ENCODE results near the gene ISYNA1. TPM values are rescaled to one million over a fixed set of nuclear protein-coding genes. Genes with fewer than 3 reads are reported as not detected.

Gene ISYNA1
- 68.5 TPM for total RNA-seq (ENCODE audit: unreplicated experiment)
- long read RNA-seq, transcript ISYNA1-201 (11 exons, 2,420 nt): major isoform, 46 of 68 reads
- long read RNA-seq, partial matches to known transcripts: 6 of 68 reads
- long read RNA-seq, other reads (novel, unspliced or antisense): 9 of 68 reads

DNA sequence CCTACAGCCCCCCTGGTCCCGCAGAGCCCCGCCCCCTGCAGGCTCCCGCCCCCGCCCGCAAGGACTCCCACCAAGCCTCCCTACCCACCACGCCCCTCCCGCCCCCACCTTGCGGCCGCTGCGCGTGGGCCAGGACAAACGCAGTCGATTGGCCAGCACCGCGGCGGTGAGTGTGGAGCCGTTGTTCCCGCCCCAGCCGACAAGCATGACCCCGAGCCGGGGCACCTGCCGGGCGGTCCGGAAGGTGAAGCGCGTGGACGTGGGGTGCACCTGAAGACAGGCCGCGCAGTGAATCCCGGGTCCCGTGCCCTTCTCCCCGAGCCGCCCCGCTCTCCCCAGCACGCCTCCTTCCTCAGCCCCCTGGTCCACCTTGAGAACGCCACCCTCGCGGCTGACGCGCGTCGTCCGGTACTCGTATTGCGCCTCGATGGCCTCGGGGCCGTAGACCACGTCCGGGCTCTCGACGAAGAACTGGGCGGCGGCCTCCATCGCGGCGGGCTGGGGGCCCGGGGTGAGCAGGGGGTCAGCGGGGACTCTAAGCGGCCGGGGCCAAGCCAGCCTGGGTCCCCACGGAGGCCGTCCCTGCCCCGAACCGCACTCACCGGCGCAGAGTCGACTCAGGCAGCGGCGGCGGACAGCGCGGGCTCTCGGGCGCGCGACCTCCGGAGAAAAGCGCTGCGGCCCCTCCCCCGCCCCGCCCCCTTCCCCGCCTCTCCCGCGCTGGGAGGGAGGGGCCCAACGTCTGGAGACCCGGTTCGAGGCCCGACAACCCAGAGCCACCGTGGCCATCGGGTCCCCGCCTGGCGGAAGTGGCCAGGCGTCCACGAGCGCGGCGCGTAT, at the start of gene ISYNA1:
ISYNA1 (minus strand) TSS at position 643 of the 840 bp plus-strand sequence; CDS start at position 489, 154 bp downstream.
- H3K4me1 Mint-ChIP-seq (ENCODE audit: unreplicated experiment): peaks cover 15% of the 10 kb centered on the region

DNA sequence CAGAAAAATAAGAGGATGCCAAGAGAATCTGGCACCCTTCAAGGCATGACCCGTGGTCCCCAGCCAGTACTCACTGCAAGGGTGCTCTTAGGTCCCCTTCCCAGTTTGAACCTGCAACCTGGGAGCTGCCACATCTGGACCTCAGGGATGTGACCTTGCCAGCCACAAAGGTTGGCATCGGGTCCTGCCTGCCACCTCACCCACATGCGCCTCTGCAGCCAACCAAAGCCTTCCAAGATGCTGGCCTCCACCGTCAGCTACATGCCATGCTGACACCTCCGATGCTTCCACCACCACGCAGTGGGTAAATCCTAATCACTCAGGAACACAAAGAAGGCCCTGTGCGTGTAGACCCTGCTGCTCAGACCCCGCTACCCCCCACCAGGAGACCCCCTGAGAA, 48.8 kb upstream of the ISYNA1 start:
- H3K27ac Mint-ChIP-seq (ENCODE audit: unreplicated experiment): peak overlapping the region; percentile 57

More for the DNA sequence above, at the start of gene ISYNA1:
- H3K9me3 Mint-ChIP-seq (ENCODE audit: unreplicated experiment): no peaks in the 10 kb centered on the region
- peaks cover 4% of the 10 kb centered on the region for H3K36me3 Mint-ChIP-seq (ENCODE audit: low read depth, unreplicated experiment)
- peak within 1 kb of the TSS; percentile 56 for H3K4me3 Mint-ChIP-seq (ENCODE audit: unreplicated experiment)
- no peak for TF ChIP-seq CTCF (IDR thresholded peaks at IDR 0.05; ENCODE audit: unreplicated experiment)
- H3K27ac Mint-ChIP-seq (ENCODE audit: unreplicated experiment): peak within 1 kb of the TSS; percentile 45
- H3K27me3 Mint-ChIP-seq (ENCODE audit: unreplicated experiment): peaks cover 24% of the 10 kb centered on the region
- DNase-seq (ENCODE audit: low spot score): peak; percentile 65

DNA sequence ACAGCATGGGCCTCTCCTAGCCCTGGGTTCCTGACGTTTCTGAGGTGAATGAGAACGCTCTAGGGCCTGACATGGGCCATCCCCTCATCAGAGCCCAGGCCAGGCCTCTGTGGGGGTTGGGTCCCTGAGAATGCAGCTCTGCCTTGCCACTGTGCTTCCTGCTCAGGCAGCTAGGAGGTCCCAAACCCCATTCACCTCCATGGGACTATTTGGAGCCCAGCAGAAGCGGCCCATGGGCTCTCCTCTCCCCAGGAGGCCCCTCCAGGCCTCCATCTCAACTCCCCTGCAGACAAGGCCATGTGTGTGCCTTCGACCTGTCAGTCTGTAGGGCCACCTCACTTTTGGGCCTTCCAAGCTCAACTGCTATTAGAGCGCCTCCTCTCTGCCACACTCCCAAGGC, 47.1 kb upstream of the ISYNA1 start:
- Mint-ChIP-seq H3K36me3 (ENCODE audit: low read depth, unreplicated experiment) (no peaks in the 10 kb centered on the region), H3K4me1 (ENCODE audit: unreplicated experiment) (peaks cover 13% of the 10 kb centered on the region), H3K27me3 (ENCODE audit: unreplicated experiment) (peaks cover 4% of the 10 kb centered on the region), H3K9me3 (ENCODE audit: unreplicated experiment) (no peaks in the 10 kb centered on the region), H3K27ac (ENCODE audit: unreplicated experiment) (no peak overlapping the region), H3K4me3 (ENCODE audit: unreplicated experiment) (no peak overlapping the region)
- TF ChIP-seq CTCF (IDR thresholded peaks at IDR 0.05; ENCODE audit: unreplicated experiment): no peak
- DNase-seq (ENCODE audit: low spot score): no peak

More for the DNA sequence above, 48.8 kb upstream of the ISYNA1 start:
- TF ChIP-seq CTCF (IDR thresholded peaks at IDR 0.05; ENCODE audit: unreplicated experiment): no peak
- no peak for DNase-seq (ENCODE audit: low spot score)
- Mint-ChIP-seq H3K9me3 (ENCODE audit: unreplicated experiment) (no peaks in the 10 kb centered on the region), H3K4me3 (ENCODE audit: unreplicated experiment) (no peak overlapping the region), H3K36me3 (ENCODE audit: low read depth, unreplicated experiment) (no peaks in the 10 kb centered on the region), H3K4me1 (ENCODE audit: unreplicated experiment) (peaks cover 2% of the 10 kb centered on the region), H3K27me3 (ENCODE audit: unreplicated experiment) (peaks cover 1% of the 10 kb centered on the region)

DNA sequence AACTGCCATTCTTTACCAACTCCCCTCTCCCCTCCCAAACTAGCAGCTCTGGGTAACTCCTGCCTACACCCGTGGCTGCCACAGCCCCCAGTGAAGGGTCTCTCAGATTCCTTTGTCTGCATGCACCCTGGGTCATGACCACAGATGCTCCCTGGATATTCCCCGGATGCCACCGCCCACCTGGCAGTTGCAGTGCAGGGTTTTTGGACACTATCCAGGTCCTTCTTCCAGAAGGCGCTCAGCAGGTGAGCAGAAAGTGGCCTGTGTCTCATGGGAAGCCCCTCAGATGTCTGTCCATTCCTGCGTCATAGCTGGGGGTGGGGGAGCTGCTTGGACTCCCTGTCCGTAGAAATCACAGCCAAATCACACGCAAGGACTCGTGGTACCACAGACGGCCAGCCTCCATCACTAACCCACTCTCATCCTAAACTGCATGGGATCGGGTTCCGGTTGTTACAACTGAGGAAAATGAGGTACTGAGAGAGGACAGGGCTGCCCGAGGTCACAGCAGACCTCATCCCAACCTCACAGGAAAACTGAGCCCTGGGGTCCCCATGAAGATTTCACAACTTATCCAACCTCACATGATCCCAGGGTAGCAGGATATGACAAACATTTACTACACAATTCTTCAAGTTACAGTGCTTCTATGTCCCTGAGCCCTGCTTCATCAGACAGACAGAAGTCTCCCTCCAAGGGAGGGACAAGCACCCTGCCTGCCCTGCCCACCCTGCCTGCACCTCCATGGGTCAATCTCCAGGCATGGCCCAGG, 45.4 kb upstream of the ISYNA1 start:
- TF ChIP-seq CTCF (IDR thresholded peaks at IDR 0.05; ENCODE audit: unreplicated experiment): no peak
- Mint-ChIP-seq H3K36me3 (ENCODE audit: low read depth, unreplicated experiment) (no peaks in the 10 kb centered on the region), H3K4me3 (ENCODE audit: unreplicated experiment) (no peak overlapping the region), H3K27ac (ENCODE audit: unreplicated experiment) (no peak overlapping the region), H3K4me1 (ENCODE audit: unreplicated experiment) (peaks cover 26% of the 10 kb centered on the region), H3K27me3 (ENCODE audit: unreplicated experiment) (peaks cover 10% of the 10 kb centered on the region), H3K9me3 (ENCODE audit: unreplicated experiment) (no peaks in the 10 kb centered on the region)
- DNase-seq (ENCODE audit: low spot score): no peak

All from endothelial cell (in vitro differentiated cells).